ENCODE measurements around the gene SMARCC1.

SMARCC1 gene

GRCh38 chr3:47565734-47566550 is 215.8 kb downstream of the SMARCC1 start:
- POLR2A ChIA-PET, result no interaction called here
- CTCF ChIA-PET, result no interaction called here
- no peak for TF ChIP-seq CTCF (IDR thresholded peaks at IDR 0.05; ENCODE audit: insufficient read depth, low read length, missing control alignments)

GRCh38 chr3:47556351-47556750 is 225.3 kb downstream of the SMARCC1 start:
- no peak for DNase-seq (ENCODE audit: low read depth, low spot score)
- ChIA-PET CTCF (interaction anchor here (1.4 to 2.0 kb wide), 2 partner anchors 18 to 34 kb away, joined by 3 to 6 read pairs; no protein-coding TSS in a partner anchor), POLR2A (interaction anchor here (0.7 kb wide), 1 partner anchor 147 kb away, joined by 5 read pairs; no protein-coding TSS in a partner anchor)
- no peak overlapping the region for H3K4me3 ChIP-seq (ENCODE audit: low read depth, low read length)
- TF ChIP-seq CTCF (IDR thresholded peaks at IDR 0.05; ENCODE audit: insufficient read depth, low read length, missing control alignments), result no peak

More at GRCh38 chr3:47565734-47566550, 215.8 kb downstream of the SMARCC1 start:
- H3K4me3 ChIP-seq (ENCODE audit: low read depth, low read length), result no peak overlapping the region
- no peak for DNase-seq (ENCODE audit: low read depth, low spot score)

- ChIA-PET POLR2A (no interaction called here), CTCF (no interaction called here)
- DNase-seq (ENCODE audit: low read depth, low spot score), result no peak
- no peak overlapping the region for H3K4me3 ChIP-seq (ENCODE audit: low read depth, low read length)
- TF ChIP-seq CTCF (IDR thresholded peaks at IDR 0.05; ENCODE audit: insufficient read depth, low read length, missing control alignments), result no peak
Observed at GRCh38 chr3:47554335-47554734, 227.4 kb downstream of the SMARCC1 start.

GRCh38 chr3:47553407-47553806 is 228.3 kb downstream of the SMARCC1 start:
- no peak for DNase-seq (ENCODE audit: low read depth, low spot score)
- POLR2A ChIA-PET, result no interaction called here
- CTCF ChIA-PET, result no interaction called here
- no peak for TF ChIP-seq CTCF (IDR thresholded peaks at IDR 0.05; ENCODE audit: insufficient read depth, low read length, missing control alignments)
- H3K4me3 ChIP-seq (ENCODE audit: low read depth, low read length), result no peak overlapping the region

- TF ChIP-seq CTCF (IDR thresholded peaks at IDR 0.05; ENCODE audit: insufficient read depth, low read length, missing control alignments), result no peak
- ChIA-PET CTCF (interaction anchor here (6.1 kb wide), 1 partner anchor 21 kb away, joined by 32 read pairs; no protein-coding TSS in a partner anchor), POLR2A (no interaction called here)
- no peak for DNase-seq (ENCODE audit: low read depth, low spot score)
- H3K4me3 ChIP-seq (ENCODE audit: low read depth, low read length), result no peak overlapping the region
Observed at GRCh38 chr3:47542471-47543173, 239.1 kb downstream of the SMARCC1 start.

GRCh38 chr3:47541583-47542108 is 240.0 kb downstream of the SMARCC1 start:
- POLR2A ChIA-PET, result no interaction called here
- no peak for TF ChIP-seq CTCF (IDR thresholded peaks at IDR 0.05; ENCODE audit: insufficient read depth, low read length, missing control alignments)
- CTCF ChIA-PET, result interaction anchor here (1.4 to 6.1 kb wide), 2 partner anchors 14 to 20 kb away, joined by 5 to 32 read pairs; no protein-coding TSS in a partner anchor
- no peak for DNase-seq (ENCODE audit: low read depth, low spot score)
- H3K4me3 ChIP-seq (ENCODE audit: low read depth, low read length), result no peak overlapping the region

Data from AG04449 (cell line).